BJ (cell line): ENCODE measurements around the gene PI16. TPM values are rescaled to one million over a fixed set of nuclear protein-coding genes. Genes with fewer than 3 reads are reported as not detected.

ENCODE experiments used
- CTCF ChIA-PET: fragments of 350-600 bp; formaldehyde crosslinking; extraction: SDS; loops from one replicate; lab custom pipeline; 2021; ENCODE audit warnings: antibody characterized with exemption, inconsistent platforms; lab: Yijun Ruan, JAX
- POLR2A ChIA-PET: fragments of 300-600 bp; sonication (Branson Sonifier 250); formaldehyde crosslinking; extraction: SDS; loops from one replicate; lab custom pipeline; 2021; ENCODE audit warnings: antibody characterized with exemption; lab: Charles Lee
- DNase-seq: peaks from one replicate; pipeline ENCODE4 v3.0.0-alpha.2; 2011; ENCODE audit warnings: low read depth
- H3K27me3 ChIP-seq: 2 replicates; pipeline ENCODE4 v1.6.0; 2011; ENCODE audit warnings: low read length; ENCODE audit not compliant: control insufficient read depth, insufficient read depth
- H3K36me3 ChIP-seq: 2 replicates; pipeline ENCODE4 v1.5.1; 2011; ENCODE audit warnings: low read length; ENCODE audit not compliant: control insufficient read depth, insufficient read depth
- H3K4me3 ChIP-seq: 2 replicates; pipeline ENCODE4 v1.5.1; 2011; ENCODE audit warnings: low read depth, mild to moderate bottlenecking, control low read depth, low read length
- CTCF ChIP-seq: IDR thresholded peaks from 2 replicates; pipeline ENCODE4 v1.5.1; 2011; ENCODE audit warnings: low read depth, mild to moderate bottlenecking, control low read depth, inconsistent platforms, low read length, moderate library complexity; ENCODE audit not compliant: insufficient read depth
- polyA plus RNA-seq: library from polyadenylated mRNA; depleted of rRNA; stranded (reverse); fragments of >200 nt; gene quantifications from 2 replicates; pipeline ENCODE4 v1.2.3, GENCODE V29; 2011

PI16 gene
- polyA plus RNA-seq, 1 experiment = 0.21 TPM

- Histone ChIP-seq H3K27me3 (peaks cover 2% of the 10 kb centered on the region), H3K4me3 (no peak overlapping the region), H3K36me3 (no peaks in the 10 kb centered on the region)
- no peak for TF ChIP-seq CTCF
- ChIA-PET POLR2A (no interaction called here), CTCF (interaction anchor here (0.9 to 3.1 kb wide), 6 partner anchors 13 to 240 kb away, joined by 3 to 28 read pairs (median 4); no protein-coding TSS in a partner anchor)
- no peak for DNase-seq
These were observed 51.5 kb downstream of the PI16 start for GRCh38 chr6:37005827-37006567.

- H3K36me3 ChIP-seq = no peaks in the 10 kb centered on the region
- no peak overlapping the region for H3K4me3 ChIP-seq
- CTCF ChIA-PET = interaction anchor here (0.7 to 3.1 kb wide), 7 partner anchors 12 to 241 kb away, joined by 3 to 28 read pairs (median 3); no protein-coding TSS in a partner anchor
- no peak for TF ChIP-seq CTCF
- POLR2A ChIA-PET = no interaction called here
- DNase-seq = no peak
- peaks cover 2% of the 10 kb centered on the region; the same call in 1 of the 2 replicates for H3K27me3 ChIP-seq
These were observed 52.3 kb downstream of the PI16 start for GRCh38 chr6:37006793-37007339.

- H3K36me3 ChIP-seq = no peaks in the 10 kb centered on the region
- no peak for TF ChIP-seq CTCF
- POLR2A ChIA-PET = no interaction called here
- no peak overlapping the region for H3K4me3 ChIP-seq
- CTCF ChIA-PET = interaction anchor here (0.7 to 3.1 kb wide), 5 partner anchors 11 to 242 kb away, joined by 3 to 28 read pairs (median 3); no protein-coding TSS in a partner anchor
- no peaks in the 10 kb centered on the region for H3K27me3 ChIP-seq
- DNase-seq = no peak
These were observed 53.0 kb downstream of the PI16 start for GRCh38 chr6:37007340-37008043.

GRCh38 chr6:37008484-37009465, 54.2 kb downstream of the PI16 start:
- Histone ChIP-seq H3K4me3 (no peak overlapping the region), H3K27me3 (no peaks in the 10 kb centered on the region), H3K36me3 (no peaks in the 10 kb centered on the region)
- DNase-seq = no peak
- ChIA-PET CTCF (interaction anchor here (1.4 kb wide), 1 partner anchor 29 kb away, joined by 3 read pairs; no protein-coding TSS in a partner anchor), POLR2A (no interaction called here)
- TF ChIP-seq CTCF = no peak
